ENCODE data around the gene OST4. TPM values are rescaled to one million over a fixed set of nuclear protein-coding genes. Genes with fewer than 3 reads are reported as not detected.

OST4 gene
- total RNA-seq, 1 donor from 2014 or later: 254 TPM

GRCh38 chr2:27085673-27086089, 14.2 kb upstream of the OST4 start:
- peaks cover 18% of the 10 kb centered on the region for H3K27me3 Mint-ChIP-seq (ENCODE audit: low read depth)
- DNase-seq (ENCODE audit: low spot score in 2 of 2, unreplicated experiment in 2 of 2): no peak
- no peak for TF ChIP-seq CTCF (IDR thresholded peaks at IDR 0.05; ENCODE audit: unreplicated experiment)
- H3K27ac Mint-ChIP-seq: no peak overlapping the region
- H3K4me1 Mint-ChIP-seq: peaks cover 24% of the 10 kb centered on the region
- H3K4me3 Mint-ChIP-seq: peak overlapping the region; percentile 70
- H3K36me3 Mint-ChIP-seq: no peaks in the 10 kb centered on the region
- no peaks in the 10 kb centered on the region for H3K9me3 Mint-ChIP-seq

GRCh38 chr2:27085062-27085672, 13.7 kb upstream of the OST4 start:
- H3K36me3 Mint-ChIP-seq: no peaks in the 10 kb centered on the region
- no peak for TF ChIP-seq CTCF (IDR thresholded peaks at IDR 0.05; ENCODE audit: unreplicated experiment)
- H3K27me3 Mint-ChIP-seq (ENCODE audit: low read depth): peaks cover 18% of the 10 kb centered on the region
- H3K4me1 Mint-ChIP-seq: peaks cover 26% of the 10 kb centered on the region
- H3K27ac Mint-ChIP-seq: peak overlapping the region; percentile 35
- no peak for DNase-seq (ENCODE audit: low spot score in 2 of 2, unreplicated experiment in 2 of 2)
- H3K4me3 Mint-ChIP-seq: peak overlapping the region; percentile 70
- no peaks in the 10 kb centered on the region for H3K9me3 Mint-ChIP-seq

GRCh38 chr2:27084297-27085061, 13.0 kb upstream of the OST4 start:
- no peaks in the 10 kb centered on the region for H3K9me3 Mint-ChIP-seq
- peaks cover 18% of the 10 kb centered on the region for H3K27me3 Mint-ChIP-seq (ENCODE audit: low read depth)
- H3K27ac Mint-ChIP-seq: no peak overlapping the region
- no peaks in the 10 kb centered on the region for H3K36me3 Mint-ChIP-seq
- no peak overlapping the region for H3K4me3 Mint-ChIP-seq
- no peak for TF ChIP-seq CTCF (IDR thresholded peaks at IDR 0.05; ENCODE audit: unreplicated experiment)
- no peak for DNase-seq (ENCODE audit: low spot score in 2 of 2, unreplicated experiment in 2 of 2)
- H3K4me1 Mint-ChIP-seq: peaks cover 32% of the 10 kb centered on the region

- Mint-ChIP-seq H3K4me3 (no peak overlapping the region), H3K4me1 (peaks cover 32% of the 10 kb centered on the region), H3K9me3 (no peaks in the 10 kb centered on the region), H3K27ac (no peak overlapping the region), H3K36me3 (no peaks in the 10 kb centered on the region), H3K27me3 (ENCODE audit: low read depth) (peaks cover 17% of the 10 kb centered on the region)
- no peak for DNase-seq (ENCODE audit: low spot score in 2 of 2, unreplicated experiment in 2 of 2)
- no peak for TF ChIP-seq CTCF (IDR thresholded peaks at IDR 0.05; ENCODE audit: unreplicated experiment)
Measured at GRCh38 chr2:27083410-27084296, 12.2 kb upstream of the OST4 start.

- Mint-ChIP-seq H3K9me3 (no peaks in the 10 kb centered on the region), H3K4me1 (peaks cover 39% of the 10 kb centered on the region), H3K4me3 (no peak overlapping the region), H3K36me3 (no peaks in the 10 kb centered on the region), H3K27ac (no peak overlapping the region), H3K27me3 (ENCODE audit: low read depth) (peaks cover 12% of the 10 kb centered on the region)
- DNase-seq (ENCODE audit: low spot score in 2 of 2, unreplicated experiment in 2 of 2): no peak
- no peak for TF ChIP-seq CTCF (IDR thresholded peaks at IDR 0.05; ENCODE audit: unreplicated experiment)
Measured at GRCh38 chr2:27082773-27083409, 11.4 kb upstream of the OST4 start.
